GM12878 (cell line): ENCODE measurements around the gene ENOPH1. TPM values are rescaled to one million over a fixed set of nuclear protein-coding genes. Genes with fewer than 3 reads are reported as not detected.

Experiments used
- ATAC-seq: fragments of 200-7000 bp; cut with Tn5 transposase; 3 replicates; pipeline ENCODE4 v1.9.1; 2020; ENCODE audit warnings: mild to moderate bottlenecking, moderate library complexity
- Bru-seq: library from RNA; stranded (reverse); fragments of 400-500 nt; gene quantifications from one replicate; lab custom pipeline; 2021; lab: Mats Ljungman, UMichigan
- BruChase-seq, 2 experiments: library from RNA; stranded (reverse); fragments of 400-500 nt; gene quantifications; one replicate each; lab custom pipeline; 2021; lab: Mats Ljungman, UMichigan
- BruUV-seq: library from RNA; stranded (reverse); fragments of 400-500 nt; replicated peaks from 2 replicates; lab custom pipeline; 2021; lab: Mats Ljungman, UMichigan
- CTCF ChIA-PET: fragments of 300-600 bp; sonication (Branson Sonifier 250); formaldehyde crosslinking; extraction: SDS; loops from one replicate; lab custom pipeline; 2021; ENCODE audit warnings: inconsistent platforms; lab: Yijun Ruan, JAX
- POLR2A ChIA-PET: fragments of 350-600 bp; formaldehyde crosslinking; extraction: SDS; loops from one replicate; lab custom pipeline; 2021; ENCODE audit warnings: inconsistent platforms; lab: Charles Lee
- RAD21 ChIA-PET: fragments of 300-600 bp; sonication (Branson Sonifier 250); formaldehyde crosslinking; loops from one replicate; lab custom pipeline; 2023; ENCODE audit warnings: antibody characterized with exemption; ENCODE audit not compliant: unreplicated experiment; lab: Charles Lee
- SMC1A ChIA-PET: fragments of 300-600 bp; sonication (Branson Sonifier 250); formaldehyde crosslinking; loops from one replicate; lab custom pipeline; 2023; ENCODE audit not compliant: unreplicated experiment, uncharacterized antibody; lab: Charles Lee
- DNase-seq: peaks from one replicate; pipeline ENCODE4 v3.0.0-alpha.2; 2011; ENCODE audit warnings: low read depth, low spot score
- FAIRE-seq: peaks from 3 replicates; lab custom pipeline; 2011; peaks lifted over from hg19 to GRCh38; lab: Jason Lieb, UNC
- H2AFZ ChIP-seq: 2 replicates; pipeline ENCODE4 v1.6.0; 2011; ENCODE audit warnings: low read depth, low read length, control low read depth; ENCODE audit not compliant: control insufficient read depth
- H3K27ac ChIP-seq: 2 replicates; pipeline ENCODE4 v1.5.1; 2011; ENCODE audit warnings: control low read depth; ENCODE audit not compliant: control insufficient read depth, insufficient read depth
- H3K27me3 ChIP-seq, 2 experiments: replicated peaks in 1 of 2; 2 replicates each; pipeline versions ENCODE4 v1.6.0 to v1.6.1; 2011; ENCODE audit warnings: low read length in 1 of 2; ENCODE audit not compliant: control insufficient read depth in 2 of 2, insufficient read depth in 2 of 2
- H3K36me3 ChIP-seq, 2 experiments: 2 replicates each; pipeline ENCODE4 v1.5.1; 2011; ENCODE audit warnings: low read length in 1 of 2; ENCODE audit not compliant: control insufficient read depth in 2 of 2, insufficient read depth in 2 of 2
- H3K4me1 ChIP-seq: 2 replicates; pipeline ENCODE4 v1.6.1; 2011; ENCODE audit warnings: mild to moderate bottlenecking, low read length, moderate library complexity, mixed read lengths; ENCODE audit not compliant: control insufficient read depth, insufficient read depth
- H3K4me2 ChIP-seq: 2 replicates; pipeline ENCODE4 v1.6.0; 2011; ENCODE audit warnings: control low read depth; ENCODE audit not compliant: control insufficient read depth, insufficient read depth
- H3K4me3 ChIP-seq: fragments of 200-600 bp; sonication (generic); 2 replicates; pipeline ENCODE4 v1.5.1; 2016
- H3K79me2 ChIP-seq: 2 replicates; pipeline ENCODE4 v1.6.0; 2011; ENCODE audit warnings: low read length; ENCODE audit not compliant: control insufficient read depth, insufficient read depth
- H3K9ac ChIP-seq: 2 replicates; pipeline ENCODE4 v1.8.0; 2011; ENCODE audit warnings: low read length, control low read depth, mixed read lengths; ENCODE audit not compliant: control insufficient read depth, insufficient read depth
- H3K9me3 ChIP-seq: replicated peaks from 3 replicates; pipeline ENCODE4 v1.5.1; 2011; ENCODE audit warnings: mild to moderate bottlenecking, low read length; ENCODE audit not compliant: control insufficient read depth, insufficient read depth
- H4K20me1 ChIP-seq: 2 replicates; pipeline ENCODE4 v1.6.0; 2011; ENCODE audit not compliant: control insufficient read depth, insufficient read depth
- ETV6 ChIP-seq, 2 experiments: fragments of 450-650 bp in 1 of 2; IDR thresholded peaks in 1 of 2; conservative IDR thresholded peaks in 1 of 2; 2 replicates each; pipeline ENCODE4 v1.6.1; 2014; ENCODE audit warnings: antibody characterized with exemption in 1 of 2, borderline replicate concordance in 1 of 2, low read depth in 1 of 2, mild to moderate bottlenecking in 1 of 2, moderate library complexity in 1 of 2
- FOS ChIP-seq: IDR thresholded peaks from 3 replicates; pipeline ENCODE4 v1.6.1; 2011; ENCODE audit warnings: borderline replicate concordance; ENCODE audit not compliant: insufficient read length; ENCODE audit errors: extremely low read depth
- HDAC2 ChIP-seq: fragments of 200-600 bp; sonication (generic); IDR thresholded peaks from 2 replicates; pipeline ENCODE4 v1.6.1; 2017
- HDAC6 ChIP-seq: fragments of 200-600 bp; sonication (generic); IDR thresholded peaks from one replicate; pipeline ENCODE4 v1.8.0; 2017; ENCODE audit warnings: antibody characterized with exemption; ENCODE audit not compliant: unreplicated experiment
- NFIC ChIP-seq: IDR thresholded peaks from 2 replicates; pipeline ENCODE4 v1.6.1; 2012; ENCODE audit warnings: low read depth, mild to moderate bottlenecking, inconsistent platforms, low read length, moderate library complexity
- PKNOX1 ChIP-seq: fragments of 450-650 bp; IDR thresholded peaks from 2 replicates; pipeline ENCODE4 v1.6.1; 2016; ENCODE audit warnings: mild to moderate bottlenecking
- POLR2A ChIP-seq: IDR thresholded peaks from 2 replicates; pipeline ENCODE4 v1.6.1; 2011; ENCODE audit warnings: low read depth, mild to moderate bottlenecking, low read length
- POLR2AphosphoS5 ChIP-seq: IDR thresholded peaks from 2 replicates; pipeline ENCODE4 v1.6.1; 2011; ENCODE audit warnings: mild to moderate bottlenecking, low read length, inconsistent platforms
- RELA ChIP-seq: fragments of 450-650 bp; IDR thresholded peaks from 2 replicates; pipeline ENCODE4 v1.8.0; 2014; ENCODE audit warnings: borderline replicate concordance; ENCODE audit not compliant: partially characterized antibody
- SMC3 ChIP-seq: IDR thresholded peaks from 2 replicates; pipeline ENCODE4 v1.6.1; 2011; ENCODE audit warnings: low read length, improper control_type of control experiment, borderline replicate concordance
- ZBTB33 ChIP-seq: fragments of 450-650 bp; IDR thresholded peaks from 2 replicates; pipeline ENCODE4 v1.6.1; 2017; ENCODE audit warnings: mild to moderate bottlenecking
- WGBS: methylation state at CpG from one replicate; pipeline ENCODE4 v1.1.6; 2016; ENCODE audit warnings: low lambda C conversion rate; ENCODE audit not compliant: insufficient replicate concordance, insufficient coverage; ENCODE audit errors: missing lambda C conversion rate; 5-methylcytosine and 5-hydroxymethylcytosine counted together
- in situ Hi-C: fragments of 300-500 bp; cut with MboI; formaldehyde crosslinking; loops from 9 replicates; pipeline ENCODE4 v1.14.3; 2018; ENCODE audit warnings: mixed read lengths
- intact Hi-C: fragments of 100-400 bp; cut with micrococcal nuclease; formaldehyde crosslinking; loops from one replicate; pipeline ENCODE4 v1.14.2; 2022; ENCODE audit not compliant: unreplicated experiment
- long read RNA-seq, 2 experiments: library from polyadenylated mRNA; unstranded; transcript quantifications; one replicate each; pipeline ENCODE4 v2.0.0, GENCODE V29; 2019 to 2020
- polyA minus RNA-seq, 3 experiments: library from RNA; depleted of rRNA, polyadenylated mRNA; stranded (reverse); fragments of >200 nt; gene quantifications; 2 replicates each; pipeline ENCODE4 v1.2.3, GENCODE V29; 2011
- polyA plus RNA-seq, 11 experiments: library from polyadenylated mRNA; depleted of rRNA in 4 of 11; unstranded in 6 of 11; stranded (reverse) in 5 of 11; fragments of >200 nt; fragmentation: Nextera tagmentation in 4 of 11; fragmentation: Illumina TruSeq in 1 of 11; extraction: Ambion mirVana in 4 of 11; extraction: Trizol in 1 of 11; gene quantifications; 1 replicate in 1 of 11; 2 replicates in 10 of 11; pipeline versions ENCODE4 v1.2.1 to v1.2.3, GENCODE V29; 2011 to 2016; ENCODE audit warnings: inconsistent platforms in 2 of 11, missing spikeins in 2 of 11, low read depth in 1 of 11
- total RNA-seq, 4 experiments: library from RNA; depleted of rRNA in 3 of 4; stranded (reverse); fragments of >200 nt in 3 of 4; fragmentation: Illumina TruSeq in 1 of 4; extraction: Trizol in 1 of 4; gene quantifications; 2 replicates each; pipeline versions ENCODE4 v1.2.1 to v1.2.3, GENCODE V29; 2013 to 2021

Gene ENOPH1
- total RNA-seq (2013; cell fraction: nucleolus; rRNA removed) = 18.0 and 18.3 TPM in 2 replicates
- total RNA-seq (2014; rRNA removed) (47.4 and 52.2 TPM in 2 replicates), total RNA-seq (2014; rRNA removed; fragmentation: Illumina TruSeq; extraction: Trizol) (51.1 and 54.5 TPM in 2 replicates), total RNA-seq (2021) (45.1 and 46.1 TPM in 2 replicates), polyA plus RNA-seq (2011; rRNA removed) (24.4 and 32.2 TPM in 2 replicates), polyA plus RNA-seq (2014; fragmentation: Illumina TruSeq; extraction: Trizol) (61.2 and 78.4 TPM in 2 replicates), polyA plus RNA-seq (2014; fragmentation: Nextera tagmentation; extraction: Ambion mirVana) (10 to 100 TPM; 37.4 to 43.1 TPM), polyA plus RNA-seq (2014; rRNA removed) (41.3 and 44.1 TPM in 2 replicates), polyA plus RNA-seq (2016; fragmentation: Nextera tagmentation; extraction: Ambion mirVana) (10 to 100 TPM; 81.1 to 83.6 TPM), polyA minus RNA-seq (2011; rRNA and poly(A)+ RNA removed) (12.2 and 18.4 TPM in 2 replicates), Bru-seq, nascent RNA (percentile 81 among the genes with signal in this experiment), BruChase-seq, experiment 1, labeled RNA remaining after a 6-hour chase (percentile 70 among the genes with signal in this experiment), BruChase-seq, experiment 2, labeled RNA remaining after a 2-hour chase (percentile 68 among the genes with signal in this experiment)
- polyA plus RNA-seq (2011; ENCODE audit: low read depth) = 21.6 TPM
- polyA plus RNA-seq (2011; cell fraction: cytosol; rRNA removed) = 16.9 and 17.4 TPM in 2 replicates
- 8.8 and 11.6 TPM in 2 replicates for polyA plus RNA-seq (2011; cell fraction: nucleus; rRNA removed)
- 31.2 and 33.6 TPM in 2 replicates for polyA plus RNA-seq (2012)
- 5.7 and 8.4 TPM in 2 replicates for polyA minus RNA-seq (2011; cell fraction: cytosol; rRNA and poly(A)+ RNA removed)
- polyA minus RNA-seq (2011; cell fraction: nucleus; rRNA and poly(A)+ RNA removed) = 4.4 and 8.4 TPM in 2 replicates
- long read RNA-seq, experiment 1, transcript ENOPH1-203 (6 exons, 1,874 nt) = minor isoform, 9 of 105 reads
- long read RNA-seq, experiment 1, transcript ENOPH1-201 (6 exons, 2,025 nt) = major isoform, 84 of 105 reads
- long read RNA-seq, experiment 1, partial matches to known transcripts = 1 of 105 reads
- long read RNA-seq, experiment 1, other reads (novel, unspliced or antisense) = 7 of 105 reads
- long read RNA-seq, experiment 2, transcript ENOPH1-201 (6 exons, 2,025 nt) = major isoform, 505 of 691 reads
- long read RNA-seq, experiment 2, transcript ENOPH1-202 (5 exons, 1,689 nt) = minor isoform, 56 of 691 reads
- long read RNA-seq, experiment 2, transcript ENOPH1-203 (6 exons, 1,874 nt) = minor isoform, 69 of 691 reads
- long read RNA-seq, experiment 2, partial matches to known transcripts = 11 of 691 reads
- long read RNA-seq, experiment 2, other reads (novel, unspliced or antisense) = 50 of 691 reads

- Histone ChIP-seq H3K36me3 (peaks cover 3 to 14% of the 10 kb centered on the region in 2 experiments), H3K4me1 (peaks cover 3% of the 10 kb centered on the region; the same call in 1 of the 2 replicates), H3K79me2 (peaks cover 91% of the 10 kb centered on the region), H3K9me3 (no peaks in the 10 kb centered on the region), H3K4me2 (peak within 1 kb of the TSS; percentile 75), H3K27me3 (no peaks in the 10 kb centered on the region), H3K4me3 (peak within 1 kb of the TSS; percentile 97), H4K20me1 (peaks cover 16% of the 10 kb centered on the region), H3K27ac (peak within 1 kb of the TSS; percentile 98), H3K9ac (peak within 1 kb of the TSS; percentile 99), H2AFZ (peak within 1 kb of the TSS; percentile 87)
- ATAC-seq = peak; percentile 80
- DNase-seq = peak; percentile 84
- RAD21 ChIA-PET = interaction anchor here (1.2 to 2.4 kb wide), 4 partner anchors 9 to 70 kb away, joined by 3 to 10 read pairs (median 4); no protein-coding TSS in a partner anchor
- WGBS = under 1% methylated on average over 67 of the region's 83 CpGs
- CTCF ChIA-PET = interaction anchor here (1.0 to 2.6 kb wide), 7 partner anchors 10 to 145 kb away, joined by 3 to 19 read pairs (median 5); partner anchors contain the start of gene HNRNPD
- in situ Hi-C loops (no loop called here), intact Hi-C loops (loop anchor here (10.0 kb wide), 1 partner anchor 584 kb away; the partner anchor contains the start of gene LIN54)
- FAIRE-seq = no peak
- SMC1A ChIA-PET = interaction anchor here (1.3 to 1.8 kb wide), 2 partner anchors 60 to 469 kb away, joined by 4 to 5 read pairs; no protein-coding TSS in a partner anchor
- no TSS peak for BruUV-seq
- POLR2A ChIA-PET = interaction anchor here (1.5 to 1.9 kb wide), 2 partner anchors 49 to 58 kb away, joined by 7 read pairs; no protein-coding TSS in a partner anchor
- no peak for TF ChIP-seq NFIC
- TF ChIP-seq ZBTB33 = no peak
- no peak for TF ChIP-seq HDAC6
- peak; percentile 92 for TF ChIP-seq PKNOX1
- TF ChIP-seq SMC3 = no peak
- TF ChIP-seq FOS = no peak
- peak; percentile 79 for TF ChIP-seq POLR2AphosphoS5
- TF ChIP-seq RELA = no peak
- TF ChIP-seq ETV6 (conservative IDR thresholded peaks at IDR 0.05 in 1 of 2, IDR thresholded peaks at IDR 0.05 in 1 of 2; ENCODE audit: borderline replicate concordance in 1 of 2, low read depth in 1 of 2) = no peak
- TF ChIP-seq HDAC2 = no peak
- peak; percentile 85 for TF ChIP-seq POLR2A
These were observed at the start of gene ENOPH1, which contains the start of gene HNRNPDL for GRCh38 chr4:82430193-82430963. Gene ENOPH1, plus strand, starts transcription at chr4:82430590. Its CDS starts 240 bp downstream, at chr4:82430830. Gene HNRNPDL, minus strand, starts transcription at chr4:82430462. Its CDS starts 772 bp downstream, at chr4:82429690.
